Measurements from ENCODE around the gene PXMP4. TPM values are rescaled to one million over a fixed set of nuclear protein-coding genes. Genes with fewer than 3 reads are reported as not detected.

The PXMP4 gene
- total and polyA plus RNA-seq, 9 of the 15 experiments (the other 6 are each of a cell fraction or from before 2014, with no cell fraction given), result 4.8 to 29.1 (median 6.8) TPM

- Histone ChIP-seq H3K27me3 (ENCODE audit: control insufficient read depth in 2 of 2, insufficient read depth in 2 of 2, low read length in 2 of 2) (no peaks in the 10 kb centered on the region), H3K4me2 (ENCODE audit: insufficient read depth, low read length) (peak overlapping the region; percentile 56; the same call in 1 of the 2 replicates), H3K36me3 (ENCODE audit: control insufficient read depth, insufficient read depth, low read length) (peaks cover 7% of the 10 kb centered on the region; the same call in 1 of the 3 replicates), H2AFZ (ENCODE audit: low read depth, low read length) (no peak overlapping the region), H3K9me1 (ENCODE audit: control insufficient read depth, insufficient read depth, low read length) (no peaks in the 10 kb centered on the region), H3K9ac (ENCODE audit: insufficient read depth in 1 of 2, low read depth in 2 of 2, low read length in 2 of 2) (peak overlapping the region in 1 of 2 experiments; percentile 7; a peak in 2 of 4 replicates), H3K9me3 (replicated peaks; ENCODE audit: control insufficient read depth, insufficient read depth, low read depth, low read length) (no peaks in the 10 kb centered on the region), H3K79me2 (ENCODE audit: control insufficient read depth, insufficient read depth, low read length) (peaks cover 23% of the 10 kb centered on the region), H3K4me3 (no peak overlapping the region), H3K27ac (ENCODE audit: extremely low read depth, low read depth, low read length) (peak overlapping the region; percentile 51), H4K20me1 (replicated peaks; ENCODE audit: control insufficient read depth, insufficient read depth, low read length) (peaks cover 14% of the 10 kb centered on the region; the same call in 1 of the 2 replicates), H3K4me1 (replicated peaks in 1 of 2; ENCODE audit: control insufficient read depth in 2 of 2, insufficient read depth in 2 of 2, low read length in 2 of 2) (peaks cover 40 to 56% of the 10 kb centered on the region in 2 experiments)
- intact Hi-C loops (cut with micrococcal nuclease) (loop anchor here (5.0 kb wide), 2 partner anchors 44 to 124 kb away; partner anchors contain the start of genes CHMP4B and ZNF341), in situ Hi-C loops (cut with MboI) (no loop called here)
- ATAC-seq (no peak), DNase-seq (ENCODE audit: extremely low read depth in 1 of 4, low spot score in 3 of 4) (no peak), FAIRE-seq (no peak)
- no TSS peak for BruUV-seq (replicated peaks)
- TF ChIP-seq SMARCE1 (IDR thresholded peaks at IDR 0.05) (no peak), HDAC2 (IDR thresholded peaks at IDR 0.05) (no peak), PHF8 (IDR thresholded peaks at IDR 0.05; ENCODE audit: borderline replicate concordance, low read length) (no peak), DPF2 (IDR thresholded peaks at IDR 0.05) (no peak), ZZZ3 (IDR thresholded peaks at IDR 0.05) (no peak), ZKSCAN8 (CRISPR knock-in tag; IDR thresholded peaks at IDR 0.05) (peak; percentile 91), ZKSCAN3 (CRISPR knock-in tag; IDR thresholded peaks at IDR 0.05) (no peak), CHD2 (IDR thresholded peaks at IDR 0.05; ENCODE audit: low read depth, low read length) (no peak)
- WGBS (ENCODE audit: insufficient coverage, low coverage, missing lambda C conversion rate), result 58% methylated on average over 3 of the region's 3 CpGs
- CTCF ChIA-PET (ENCODE audit: low intra/inter-chr PET ratio), result no interaction called here
- POLR2A ChIA-PET, result interaction anchor here (1.1 to 1.3 kb wide), 2 partner anchors 18 to 71 kb away, joined by 3 read pairs; no protein-coding TSS in a partner anchor
Observed at GRCh38 chr20:33687993-33688937, 31.8 kb downstream of the PXMP4 start.
